GM23338 (cell line): ENCODE results near the gene PAPPA2.

ENCODE experiments used
- CREB1 ChIP-seq: fragments of 250-450 bp; sonication (Bioruptor Pico); IDR thresholded peaks from 2 replicates; pipeline ENCODE4 v1.5.0; 2020; ENCODE audit warnings: low read depth, mild to moderate bottlenecking, moderate library complexity
- CTCF ChIP-seq, 2 experiments: fragments of 200-600 bp in 1 of 2; sonication (generic) in 1 of 2; conservative IDR thresholded peaks; 2 replicates each; pipeline versions ENCODE4 v1.5.1 to v1.6.1; 2016 to 2017; ENCODE audit warnings: antibody characterized with exemption in 2 of 2, low read depth in 2 of 2, mild to moderate bottlenecking in 2 of 2, moderate library complexity in 1 of 2
- EZH2 ChIP-seq: fragments of 200-600 bp; sonication (generic); IDR thresholded peaks from one replicate; pipeline ENCODE4 v1.8.0; 2017; ENCODE audit warnings: antibody characterized with exemption, mild to moderate bottlenecking, low read depth; ENCODE audit not compliant: unreplicated experiment
- POLR2AphosphoS5 ChIP-seq: IDR thresholded peaks from 2 replicates; pipeline ENCODE4 v1.6.1; 2016; ENCODE audit warnings: antibody characterized with exemption, low read depth

GRCh38 chr1:176619261-176619660, 156.3 kb downstream of the PAPPA2 start:
- TF ChIP-seq CREB1 (CRISPR knock-in tag) (no peak), CTCF (conservative IDR thresholded peaks at IDR 0.05; ENCODE audit: low read depth in 2 of 2) (no peak), POLR2AphosphoS5 (no peak), EZH2 (no peak)
